ENCODE data around the gene ATRIP.

DNA sequence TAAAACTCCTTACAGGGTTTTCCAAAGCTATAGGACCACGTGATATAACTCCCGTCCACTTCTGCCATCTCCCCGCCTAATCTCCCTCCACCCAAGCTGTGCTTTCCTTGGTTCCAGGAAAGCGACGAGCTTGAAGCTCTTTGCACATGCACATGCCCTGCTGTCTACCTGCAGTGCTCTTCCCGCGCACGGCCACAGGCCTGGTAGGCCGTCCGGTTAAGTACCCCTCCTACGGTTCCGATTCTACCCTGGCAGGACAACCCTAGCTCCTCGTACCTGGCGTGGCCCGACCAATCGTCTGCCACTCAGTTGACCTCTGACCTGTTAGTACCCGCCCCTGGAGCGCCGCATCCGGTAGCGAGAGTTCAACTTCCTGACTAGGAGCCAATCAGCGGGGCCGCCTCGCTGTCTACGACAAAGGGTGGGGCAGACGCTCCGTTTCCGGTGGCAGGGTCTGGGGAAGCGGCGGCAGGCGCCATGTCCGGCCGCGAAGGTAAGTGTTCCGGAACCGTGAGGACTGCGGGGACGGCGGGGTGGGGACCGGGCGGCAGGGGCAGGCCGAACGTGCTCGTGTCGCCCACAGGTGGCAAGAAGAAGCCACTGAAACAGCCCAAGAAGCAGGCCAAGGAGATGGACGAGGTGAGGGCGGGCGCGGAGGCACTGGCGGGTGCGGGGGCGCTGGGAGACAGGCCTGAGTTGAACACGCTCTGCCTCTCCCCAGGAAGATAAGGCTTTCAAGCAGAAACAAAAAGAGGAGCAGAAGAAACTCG, 6.5 kb upstream of the ATRIP start, which contains the start of the genes CCDC51 and TMA7:
- TF ChIP-seq, protein P1, sequence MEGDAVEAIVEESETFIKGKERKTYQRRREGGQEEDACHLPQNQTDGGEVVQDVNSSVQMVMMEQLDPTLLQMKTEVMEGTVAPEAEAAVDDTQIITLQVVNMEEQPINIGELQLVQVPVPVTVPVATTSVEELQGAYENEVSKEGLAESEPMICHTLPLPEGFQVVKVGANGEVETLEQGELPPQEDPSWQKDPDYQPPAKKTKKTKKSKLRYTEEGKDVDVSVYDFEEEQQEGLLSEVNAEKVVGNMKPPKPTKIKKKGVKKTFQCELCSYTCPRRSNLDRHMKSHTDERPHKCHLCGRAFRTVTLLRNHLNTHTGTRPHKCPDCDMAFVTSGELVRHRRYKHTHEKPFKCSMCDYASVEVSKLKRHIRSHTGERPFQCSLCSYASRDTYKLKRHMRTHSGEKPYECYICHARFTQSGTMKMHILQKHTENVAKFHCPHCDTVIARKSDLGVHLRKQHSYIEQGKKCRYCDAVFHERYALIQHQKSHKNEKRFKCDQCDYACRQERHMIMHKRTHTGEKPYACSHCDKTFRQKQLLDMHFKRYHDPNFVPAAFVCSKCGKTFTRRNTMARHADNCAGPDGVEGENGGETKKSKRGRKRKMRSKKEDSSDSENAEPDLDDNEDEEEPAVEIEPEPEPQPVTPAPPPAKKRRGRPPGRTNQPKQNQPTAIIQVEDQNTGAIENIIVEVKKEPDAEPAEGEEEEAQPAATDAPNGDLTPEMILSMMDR (optimal IDR thresholded peaks at IDR 0.05 in 1 of 3, IDR thresholded peaks at IDR 0.05 in 1 of 3, conservative IDR thresholded peaks at IDR 0.05 in 1 of 3; ENCODE audit: extremely low read depth in 1 of 3, insufficient read depth in 2 of 3, low read length in 3 of 3) = no peak
- no peak for TF ChIP-seq EZH2 (IDR thresholded peaks at IDR 0.05; ENCODE audit: low read length)
